Activated naive CD4-positive, alpha-beta T cell treated with anti-CD3 and anti-CD28 coated beads, Interleukin-2, amount 50 U/mL, for 24 hours (primary cell): ENCODE results near the gene PCDHGA1.

Source experiments
- H3K27ac Mint-ChIP-seq: one replicate; pipeline ENCODE4 v1.8.0; 2021; ENCODE audit warnings: mild to moderate bottlenecking, mixed read lengths
- H3K27me3 Mint-ChIP-seq: one replicate; pipeline ENCODE4 v1.8.0; 2021; ENCODE audit warnings: mixed read lengths
- H3K36me3 Mint-ChIP-seq: one replicate; pipeline ENCODE4 v1.8.0; 2021; ENCODE audit warnings: mixed read lengths
- H3K4me1 Mint-ChIP-seq: one replicate; pipeline ENCODE4 v1.8.0; 2021; ENCODE audit warnings: mixed read lengths
- H3K4me3 Mint-ChIP-seq: one replicate; pipeline ENCODE4 v1.8.0; 2021; ENCODE audit warnings: mild to moderate bottlenecking, mixed read lengths
- H3K9me3 Mint-ChIP-seq: one replicate; pipeline ENCODE4 v1.8.0; 2021; ENCODE audit warnings: mixed read lengths

The PCDHGA1 gene

GRCh38 chr5:141560725-141561483, 230.6 kb downstream of the PCDHGA1 start:
- no peak overlapping the region for H3K4me3 Mint-ChIP-seq
- H3K4me1 Mint-ChIP-seq = peaks cover 54% of the 10 kb centered on the region
- H3K27me3 Mint-ChIP-seq = no peaks in the 10 kb centered on the region
- peaks cover 23% of the 10 kb centered on the region for H3K36me3 Mint-ChIP-seq
- no peaks in the 10 kb centered on the region for H3K9me3 Mint-ChIP-seq
- H3K27ac Mint-ChIP-seq = no peak overlapping the region
